Lung (tissue), 12 donors: ENCODE results near the gene FOXJ3. TPM values are rescaled to one million over a fixed set of nuclear protein-coding genes. Genes with fewer than 3 reads are reported as not detected.

Source experiments
- ATAC-seq: fragments of 200-7000 bp; cut with Tn5 transposase; one replicate; pipeline ENCODE4 v1.9.1; 2020; ENCODE audit warnings: moderate number of reproducible peaks; ENCODE audit not compliant: insufficient read depth, low FRiP score
- DNase-seq, 3 donors: peaks; one replicate each; pipeline ENCODE4 v3.0.0-alpha.2; 2013 to 2017
- H3K27ac ChIP-seq, 2 donors: one replicate each; pipeline ENCODE4 v1.5.1; 2013; ENCODE audit warnings: mild to moderate bottlenecking in 2 of 2, moderate library complexity in 2 of 2, control low read depth in 1 of 2, inconsistent platforms in 1 of 2, low read depth in 1 of 2, low read length in 1 of 2
- H3K27me3 ChIP-seq, 3 donors: one replicate each; pipeline ENCODE4 v1.5.1; 2013; ENCODE audit warnings: low read length in 2 of 3; ENCODE audit not compliant: control insufficient read depth in 3 of 3, insufficient read depth in 3 of 3
- H3K36me3 ChIP-seq, 4 donors: one replicate each; pipeline ENCODE4 v1.5.1; 2013; ENCODE audit warnings: low read length in 4 of 4, mild to moderate bottlenecking in 1 of 4, moderate library complexity in 1 of 4; ENCODE audit not compliant: control insufficient read depth in 4 of 4, insufficient read depth in 4 of 4
- H3K4me1 ChIP-seq, 5 donors: one replicate each; pipeline ENCODE4 v1.5.1; 2013; ENCODE audit warnings: low read length in 5 of 5, mild to moderate bottlenecking in 2 of 5, moderate library complexity in 1 of 5; ENCODE audit not compliant: control insufficient read depth in 5 of 5, insufficient read depth in 5 of 5
- H3K4me3 ChIP-seq: one replicate; pipeline ENCODE4 v1.5.1; 2013; ENCODE audit warnings: mild to moderate bottlenecking, control low read depth, moderate library complexity
- H3K9ac ChIP-seq, 2 donors: one replicate each; pipeline ENCODE4 v1.5.1; 2013; ENCODE audit warnings: low read length in 2 of 2, control low read depth in 1 of 2; ENCODE audit not compliant: insufficient read depth in 1 of 2
- H3K9me3 ChIP-seq, 4 donors: one replicate each; pipeline ENCODE4 v1.5.1; 2013; ENCODE audit warnings: low read length in 3 of 4, mild to moderate bottlenecking in 1 of 4, moderate library complexity in 1 of 4; ENCODE audit not compliant: control insufficient read depth in 4 of 4, insufficient read depth in 3 of 4
- CTCF ChIP-seq: IDR thresholded peaks from 2 replicates; pipeline ENCODE4 v1.5.1; 2012; ENCODE audit warnings: mild to moderate bottlenecking; ENCODE audit errors: control extremely low read depth, extremely low read depth
- WGBS, 2 donors: extraction: QIAGEN DNeasy Blood & Tissue Kit; methylation state at CpG; one replicate each; pipeline ENCODE4 v1.1.7; 2013; 5-methylcytosine and 5-hydroxymethylcytosine counted together
- polyA plus RNA-seq, 2 donors: library from polyadenylated mRNA; stranded (reverse); fragments of 200-250 nt; gene quantifications; one replicate each; pipeline ENCODE4 v1.2.1, GENCODE V29; 2013
- total RNA-seq, 2 donors: library from RNA; depleted of rRNA in 1 of 2; stranded (reverse); fragments of >200 nt in 1 of 2; gene quantifications; one replicate each; pipeline ENCODE4 v1.2.1, GENCODE V29; 2014 to 2021
- donor health status: control.
- donor health status: control.
- donor health status: Bipolar disorder and iron deficiency.
- donor health status: healthy.
- donor health status: DM: yes; HTN: yes; CAD: no.

The FOXJ3 gene
- total and polyA plus RNA-seq, 4 donors = 11.9 to 106 (median 26.6) TPM

GRCh38 chr1:42173961-42174735 is 160.9 kb downstream of the FOXJ3 start:
- TF ChIP-seq CTCF = no peak
- no peak overlapping the region for H3K4me3 ChIP-seq
- WGBS, 2 donors = 70 to 80% methylated on average over 8 of the region's 8 CpGs
- ATAC-seq (no peak), DNase-seq (peak; percentile 61 to 85 (median 74))
- no peaks in the 10 kb centered on the region for H3K27me3 ChIP-seq
- H3K4me1 ChIP-seq = peaks cover 0 to 85% (median 33%) of the 10 kb centered on the region in 5 donors
- no peak overlapping the region for H3K27ac ChIP-seq
- H3K36me3 ChIP-seq = no peaks in the 10 kb centered on the region
- no peak overlapping the region for H3K9ac ChIP-seq
- no peaks in the 10 kb centered on the region for H3K9me3 ChIP-seq

GRCh38 chr1:42173155-42173933 is 161.7 kb downstream of the FOXJ3 start:
- H3K27ac ChIP-seq = peak overlapping the region; percentile 75 to 79
- no peak overlapping the region for H3K4me3 ChIP-seq
- WGBS, 2 donors = 38 to 44% methylated on average over 9 of the region's 9 CpGs
- no peak overlapping the region for H3K9ac ChIP-seq
- TF ChIP-seq CTCF = peak; percentile 81
- no peaks in the 10 kb centered on the region for H3K9me3 ChIP-seq
- peaks cover 0 to 77% (median 31%) of the 10 kb centered on the region in 5 donors for H3K4me1 ChIP-seq
- DNase-seq (peak; percentile 71 to 77 (median 76)), ATAC-seq (peak; percentile 59)
- H3K27me3 ChIP-seq = no peaks in the 10 kb centered on the region
- H3K36me3 ChIP-seq = no peaks in the 10 kb centered on the region

GRCh38 chr1:42172381-42173133 is 162.5 kb downstream of the FOXJ3 start:
- no peak for ATAC-seq
- H3K4me1 ChIP-seq = peaks cover 0 to 70% (median 28%) of the 10 kb centered on the region in 5 donors
- H3K36me3 ChIP-seq = no peaks in the 10 kb centered on the region
- H3K27me3 ChIP-seq = no peaks in the 10 kb centered on the region
- peak; percentile 55 to 72 (median 62) for DNase-seq
- WGBS, 2 donors = 50 to 58% methylated on average over 15 of the region's 15 CpGs
- no peak for TF ChIP-seq CTCF
- H3K9me3 ChIP-seq = no peaks in the 10 kb centered on the region
- H3K9ac ChIP-seq = no peak overlapping the region
- H3K27ac ChIP-seq = peak overlapping the region; percentile 75 to 79
- no peak overlapping the region for H3K4me3 ChIP-seq
